ENCODE data around the gene AP3B1. TPM values are rescaled to one million over a fixed set of nuclear protein-coding genes. Genes with fewer than 3 reads are reported as not detected.

The AP3B1 gene
- total RNA-seq, 1 experiment from 2014 or later, result 50.3 TPM

DNA sequence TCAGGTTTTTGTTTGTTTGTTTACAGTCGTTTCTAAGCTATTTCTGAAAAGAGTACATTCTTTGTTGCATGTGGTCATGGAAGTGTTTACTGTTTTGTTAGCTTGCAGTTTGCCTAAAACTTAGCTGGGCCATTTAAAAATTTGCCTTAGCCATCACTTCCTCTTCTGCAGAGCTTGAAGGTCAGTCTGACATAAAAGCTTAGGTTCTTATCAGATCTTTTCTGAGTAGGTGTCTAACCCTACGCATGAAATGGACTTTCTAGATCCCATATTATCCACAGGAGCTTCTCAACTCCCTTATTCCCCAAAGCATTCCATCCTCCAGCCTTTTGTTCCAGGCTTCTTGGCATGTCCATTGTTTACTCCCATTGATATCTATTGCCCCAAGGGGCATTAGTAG lies 90.3 kb downstream of the AP3B1 start:
- Mint-ChIP-seq H3K27ac (no peak overlapping the region), H3K36me3 (peaks cover 46% of the 10 kb centered on the region), H3K4me3 (no peak overlapping the region), H3K27me3 (ENCODE audit: low read depth) (no peaks in the 10 kb centered on the region), H3K9me3 (peaks cover 31% of the 10 kb centered on the region), H3K4me1 (0 out of 2 replicates have a peak, but pooled peaks cover 2% of the 10 kb centered on the region)
- CTCF ChIA-PET, result no interaction called here
- TF ChIP-seq, protein P1, sequence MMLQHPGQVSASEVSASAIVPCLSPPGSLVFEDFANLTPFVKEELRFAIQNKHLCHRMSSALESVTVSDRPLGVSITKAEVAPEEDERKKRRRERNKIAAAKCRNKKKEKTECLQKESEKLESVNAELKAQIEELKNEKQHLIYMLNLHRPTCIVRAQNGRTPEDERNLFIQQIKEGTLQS (CRISPR knock-in tag; conservative IDR thresholded peaks at IDR 0.05), result no peak
- TF ChIP-seq MYBL2 (CRISPR knock-in tag; IDR thresholded peaks at IDR 0.05) (no peak), NR1H2 (CRISPR knock-in tag; IDR thresholded peaks at IDR 0.05) (no peak), SMAD3 (CRISPR knock-in tag; IDR thresholded peaks at IDR 0.05; ENCODE audit: borderline replicate concordance) (no peak), NR3C1 (CRISPR knock-in tag; conservative IDR thresholded peaks at IDR 0.05; ENCODE audit: low read depth) (no peak), NFYB (CRISPR knock-in tag; conservative IDR thresholded peaks at IDR 0.05; ENCODE audit: low read depth) (no peak)
- TF ChIP-seq, protein P2, sequence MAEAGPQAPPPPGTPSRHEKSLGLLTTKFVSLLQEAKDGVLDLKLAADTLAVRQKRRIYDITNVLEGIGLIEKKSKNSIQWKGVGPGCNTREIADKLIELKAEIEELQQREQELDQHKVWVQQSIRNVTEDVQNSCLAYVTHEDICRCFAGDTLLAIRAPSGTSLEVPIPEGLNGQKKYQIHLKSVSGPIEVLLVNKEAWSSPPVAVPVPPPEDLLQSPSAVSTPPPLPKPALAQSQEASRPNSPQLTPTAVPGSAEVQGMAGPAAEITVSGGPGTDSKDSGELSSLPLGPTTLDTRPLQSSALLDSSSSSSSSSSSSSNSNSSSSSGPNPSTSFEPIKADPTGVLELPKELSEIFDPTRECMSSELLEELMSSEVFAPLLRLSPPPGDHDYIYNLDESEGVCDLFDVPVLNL (CRISPR knock-in tag; IDR thresholded peaks at IDR 0.05; ENCODE audit: borderline replicate concordance, low read depth), result no peak
- no peak for DNase-seq (ENCODE audit: low spot score)
- ATAC-seq, result no peak
- POLR2A ChIA-PET, result no interaction called here

DNA sequence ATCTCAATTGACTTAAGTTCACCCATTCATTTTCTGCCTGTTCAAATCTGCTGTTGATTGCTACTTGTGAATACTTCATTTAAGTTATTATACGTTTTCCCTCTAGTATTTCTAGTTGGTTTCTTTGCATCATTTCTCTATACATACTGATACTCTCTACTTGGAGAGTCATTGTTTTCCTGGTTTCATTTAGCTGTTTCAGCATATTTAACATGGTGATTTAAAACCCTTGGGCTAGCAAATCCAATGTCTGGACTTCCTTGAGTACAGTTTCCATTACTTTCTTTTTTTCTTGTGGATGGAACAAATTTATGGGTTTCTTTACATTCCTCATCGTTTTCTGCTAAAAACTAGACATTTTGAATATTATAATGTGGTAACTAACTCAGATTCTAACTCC lies 90.7 kb downstream of the AP3B1 start:
- TF ChIP-seq, protein P3, sequence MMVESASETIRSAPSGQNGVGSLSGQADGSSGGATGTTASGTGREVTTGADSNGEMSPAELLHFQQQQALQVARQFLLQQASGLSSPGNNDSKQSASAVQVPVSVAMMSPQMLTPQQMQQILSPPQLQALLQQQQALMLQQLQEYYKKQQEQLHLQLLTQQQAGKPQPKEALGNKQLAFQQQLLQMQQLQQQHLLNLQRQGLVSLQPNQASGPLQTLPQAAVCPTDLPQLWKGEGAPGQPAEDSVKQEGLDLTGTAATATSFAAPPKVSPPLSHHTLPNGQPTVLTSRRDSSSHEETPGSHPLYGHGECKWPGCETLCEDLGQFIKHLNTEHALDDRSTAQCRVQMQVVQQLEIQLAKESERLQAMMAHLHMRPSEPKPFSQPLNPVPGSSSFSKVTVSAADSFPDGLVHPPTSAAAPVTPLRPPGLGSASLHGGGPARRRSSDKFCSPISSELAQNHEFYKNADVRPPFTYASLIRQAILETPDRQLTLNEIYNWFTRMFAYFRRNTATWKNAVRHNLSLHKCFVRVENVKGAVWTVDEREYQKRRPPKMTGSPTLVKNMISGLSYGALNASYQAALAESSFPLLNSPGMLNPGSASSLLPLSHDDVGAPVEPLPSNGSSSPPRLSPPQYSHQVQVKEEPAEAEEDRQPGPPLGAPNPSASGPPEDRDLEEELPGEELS (CRISPR knock-in tag; IDR thresholded peaks at IDR 0.05), result no peak
- TF ChIP-seq CREM (CRISPR knock-in tag; IDR thresholded peaks at IDR 0.05) (no peak), NR2C2 (CRISPR knock-in tag; IDR thresholded peaks at IDR 0.05) (no peak), FOXJ3 (CRISPR knock-in tag; IDR thresholded peaks at IDR 0.05; ENCODE audit: borderline replicate concordance) (no peak), ZNF396 (CRISPR knock-in tag; IDR thresholded peaks at IDR 0.05; ENCODE audit: borderline replicate concordance) (no peak), NFATC4 (CRISPR knock-in tag; IDR thresholded peaks at IDR 0.05) (no peak), JUN (CRISPR knock-in tag; IDR thresholded peaks at IDR 0.05) (no peak), KAT7 (CRISPR knock-in tag; IDR thresholded peaks at IDR 0.05; ENCODE audit: borderline replicate concordance) (no peak)
- TF ChIP-seq, protein P4, sequence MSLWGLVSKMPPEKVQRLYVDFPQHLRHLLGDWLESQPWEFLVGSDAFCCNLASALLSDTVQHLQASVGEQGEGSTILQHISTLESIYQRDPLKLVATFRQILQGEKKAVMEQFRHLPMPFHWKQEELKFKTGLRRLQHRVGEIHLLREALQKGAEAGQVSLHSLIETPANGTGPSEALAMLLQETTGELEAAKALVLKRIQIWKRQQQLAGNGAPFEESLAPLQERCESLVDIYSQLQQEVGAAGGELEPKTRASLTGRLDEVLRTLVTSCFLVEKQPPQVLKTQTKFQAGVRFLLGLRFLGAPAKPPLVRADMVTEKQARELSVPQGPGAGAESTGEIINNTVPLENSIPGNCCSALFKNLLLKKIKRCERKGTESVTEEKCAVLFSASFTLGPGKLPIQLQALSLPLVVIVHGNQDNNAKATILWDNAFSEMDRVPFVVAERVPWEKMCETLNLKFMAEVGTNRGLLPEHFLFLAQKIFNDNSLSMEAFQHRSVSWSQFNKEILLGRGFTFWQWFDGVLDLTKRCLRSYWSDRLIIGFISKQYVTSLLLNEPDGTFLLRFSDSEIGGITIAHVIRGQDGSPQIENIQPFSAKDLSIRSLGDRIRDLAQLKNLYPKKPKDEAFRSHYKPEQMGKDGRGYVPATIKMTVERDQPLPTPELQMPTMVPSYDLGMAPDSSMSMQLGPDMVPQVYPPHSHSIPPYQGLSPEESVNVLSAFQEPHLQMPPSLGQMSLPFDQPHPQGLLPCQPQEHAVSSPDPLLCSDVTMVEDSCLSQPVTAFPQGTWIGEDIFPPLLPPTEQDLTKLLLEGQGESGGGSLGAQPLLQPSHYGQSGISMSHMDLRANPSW (CRISPR knock-in tag; conservative IDR thresholded peaks at IDR 0.05; ENCODE audit: low read depth), result no peak
- TF ChIP-seq, protein P5, sequence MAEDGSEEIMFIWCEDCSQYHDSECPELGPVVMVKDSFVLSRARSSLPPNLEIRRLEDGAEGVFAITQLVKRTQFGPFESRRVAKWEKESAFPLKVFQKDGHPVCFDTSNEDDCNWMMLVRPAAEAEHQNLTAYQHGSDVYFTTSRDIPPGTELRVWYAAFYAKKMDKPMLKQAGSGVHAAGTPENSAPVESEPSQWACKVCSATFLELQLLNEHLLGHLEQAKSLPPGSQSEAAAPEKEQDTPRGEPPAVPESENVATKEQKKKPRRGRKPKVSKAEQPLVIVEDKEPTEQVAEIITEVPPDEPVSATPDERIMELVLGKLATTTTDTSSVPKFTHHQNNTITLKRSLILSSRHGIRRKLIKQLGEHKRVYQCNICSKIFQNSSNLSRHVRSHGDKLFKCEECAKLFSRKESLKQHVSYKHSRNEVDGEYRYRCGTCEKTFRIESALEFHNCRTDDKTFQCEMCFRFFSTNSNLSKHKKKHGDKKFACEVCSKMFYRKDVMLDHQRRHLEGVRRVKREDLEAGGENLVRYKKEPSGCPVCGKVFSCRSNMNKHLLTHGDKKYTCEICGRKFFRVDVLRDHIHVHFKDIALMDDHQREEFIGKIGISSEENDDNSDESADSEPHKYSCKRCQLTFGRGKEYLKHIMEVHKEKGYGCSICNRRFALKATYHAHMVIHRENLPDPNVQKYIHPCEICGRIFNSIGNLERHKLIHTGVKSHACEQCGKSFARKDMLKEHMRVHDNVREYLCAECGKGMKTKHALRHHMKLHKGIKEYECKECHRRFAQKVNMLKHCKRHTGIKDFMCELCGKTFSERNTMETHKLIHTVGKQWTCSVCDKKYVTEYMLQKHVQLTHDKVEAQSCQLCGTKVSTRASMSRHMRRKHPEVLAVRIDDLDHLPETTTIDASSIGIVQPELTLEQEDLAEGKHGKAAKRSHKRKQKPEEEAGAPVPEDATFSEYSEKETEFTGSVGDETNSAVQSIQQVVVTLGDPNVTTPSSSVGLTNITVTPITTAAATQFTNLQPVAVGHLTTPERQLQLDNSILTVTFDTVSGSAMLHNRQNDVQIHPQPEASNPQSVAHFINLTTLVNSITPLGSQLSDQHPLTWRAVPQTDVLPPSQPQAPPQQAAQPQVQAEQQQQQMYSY (CRISPR knock-in tag; IDR thresholded peaks at IDR 0.05), result no peak
- TF ChIP-seq, protein P6, sequence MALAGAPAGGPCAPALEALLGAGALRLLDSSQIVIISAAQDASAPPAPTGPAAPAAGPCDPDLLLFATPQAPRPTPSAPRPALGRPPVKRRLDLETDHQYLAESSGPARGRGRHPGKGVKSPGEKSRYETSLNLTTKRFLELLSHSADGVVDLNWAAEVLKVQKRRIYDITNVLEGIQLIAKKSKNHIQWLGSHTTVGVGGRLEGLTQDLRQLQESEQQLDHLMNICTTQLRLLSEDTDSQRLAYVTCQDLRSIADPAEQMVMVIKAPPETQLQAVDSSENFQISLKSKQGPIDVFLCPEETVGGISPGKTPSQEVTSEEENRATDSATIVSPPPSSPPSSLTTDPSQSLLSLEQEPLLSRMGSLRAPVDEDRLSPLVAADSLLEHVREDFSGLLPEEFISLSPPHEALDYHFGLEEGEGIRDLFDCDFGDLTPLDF (CRISPR knock-in tag; IDR thresholded peaks at IDR 0.05), result no peak
- H3K27me3 Mint-ChIP-seq (ENCODE audit: low read depth), result no peaks in the 10 kb centered on the region
- ChIA-PET POLR2A (no interaction called here), CTCF (no interaction called here)
- H3K4me3 Mint-ChIP-seq, result no peak overlapping the region
- peaks cover 46% of the 10 kb centered on the region for H3K36me3 Mint-ChIP-seq
- peaks cover 31% of the 10 kb centered on the region for H3K9me3 Mint-ChIP-seq
- DNase-seq (ENCODE audit: low spot score) (no peak), ATAC-seq (no peak)
- no peak overlapping the region; the same call in 1 of the 2 replicates for H3K27ac Mint-ChIP-seq
- H3K4me1 Mint-ChIP-seq, result 0 out of 2 replicates have a peak, but pooled peaks cover 2% of the 10 kb centered on the region
